Subcutaneous adipose tissue (tissue), 4 donors: ENCODE results near the gene ZNF75A. TPM values are rescaled to one million over a fixed set of nuclear protein-coding genes. Genes with fewer than 3 reads are reported as not detected.

Experiments
- total RNA-seq, 4 donors: library from RNA; depleted of rRNA; stranded (reverse); fragments of >200 nt; gene quantifications; one replicate each; pipeline ENCODE4 v1.1.0, GENCODE V29; 2016
- TF ChIP-seq, protein P1 (sequence below): fragments of 450-650 bp; IDR thresholded peaks from one replicate; pipeline ENCODE4 v1.5.1; 2016; ENCODE audit warnings: low read depth, mild to moderate bottlenecking, control low read depth, antibody characterized with exemption, moderate library complexity

The ZNF75A gene
- total RNA-seq, 4 donors from 2014 or later, result 14.8 to 25.4 (median 18.4) TPM

- TF ChIP-seq, protein P1, sequence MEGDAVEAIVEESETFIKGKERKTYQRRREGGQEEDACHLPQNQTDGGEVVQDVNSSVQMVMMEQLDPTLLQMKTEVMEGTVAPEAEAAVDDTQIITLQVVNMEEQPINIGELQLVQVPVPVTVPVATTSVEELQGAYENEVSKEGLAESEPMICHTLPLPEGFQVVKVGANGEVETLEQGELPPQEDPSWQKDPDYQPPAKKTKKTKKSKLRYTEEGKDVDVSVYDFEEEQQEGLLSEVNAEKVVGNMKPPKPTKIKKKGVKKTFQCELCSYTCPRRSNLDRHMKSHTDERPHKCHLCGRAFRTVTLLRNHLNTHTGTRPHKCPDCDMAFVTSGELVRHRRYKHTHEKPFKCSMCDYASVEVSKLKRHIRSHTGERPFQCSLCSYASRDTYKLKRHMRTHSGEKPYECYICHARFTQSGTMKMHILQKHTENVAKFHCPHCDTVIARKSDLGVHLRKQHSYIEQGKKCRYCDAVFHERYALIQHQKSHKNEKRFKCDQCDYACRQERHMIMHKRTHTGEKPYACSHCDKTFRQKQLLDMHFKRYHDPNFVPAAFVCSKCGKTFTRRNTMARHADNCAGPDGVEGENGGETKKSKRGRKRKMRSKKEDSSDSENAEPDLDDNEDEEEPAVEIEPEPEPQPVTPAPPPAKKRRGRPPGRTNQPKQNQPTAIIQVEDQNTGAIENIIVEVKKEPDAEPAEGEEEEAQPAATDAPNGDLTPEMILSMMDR, result no peak
Measured at GRCh38 chr16:3295783-3296182, 9.5 kb upstream of the ZNF75A start.

DNA sequence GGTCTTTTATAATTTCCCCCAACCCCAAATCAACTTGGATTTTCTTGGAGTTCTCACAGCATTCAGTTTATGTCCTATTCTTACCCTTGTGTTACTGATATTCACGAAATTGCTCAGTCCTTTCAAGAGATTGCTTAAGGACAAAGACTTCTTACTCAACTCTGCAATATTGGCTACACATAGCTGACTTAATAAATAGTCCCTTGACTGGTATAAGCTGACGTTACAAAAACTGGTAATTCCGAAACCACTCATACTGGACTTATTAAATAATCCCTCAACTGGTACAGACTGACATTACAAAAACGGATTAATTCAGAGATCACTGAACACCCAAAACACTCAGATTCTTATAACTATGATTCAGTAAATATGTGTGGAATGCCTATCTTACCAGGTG lies 927 bp upstream of the ZNF75A start:
- TF ChIP-seq, protein P1, result no peak

DNA sequence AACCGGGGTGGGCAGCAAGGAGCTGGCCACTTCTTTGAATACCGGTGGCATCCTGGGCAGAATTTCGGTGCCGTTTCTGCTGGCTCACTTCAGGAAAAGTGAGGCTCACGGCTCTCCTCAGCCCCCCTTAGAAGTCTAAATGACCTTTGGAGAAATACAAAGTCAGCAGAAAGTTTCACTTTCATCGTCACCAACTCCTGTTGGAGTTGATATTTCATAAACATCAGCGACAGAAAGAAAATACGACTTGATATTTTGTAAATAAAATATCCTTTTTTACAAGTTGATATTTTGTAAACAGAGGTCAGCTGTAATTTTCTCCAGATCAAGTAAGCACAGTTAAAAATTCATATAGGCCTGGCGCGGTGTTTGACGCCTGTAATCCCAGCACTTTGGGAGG lies 781 bp downstream of the ZNF75A start:
- TF ChIP-seq, protein P1, result no peak

GRCh38 chr16:3311496-3311895 lies 6.2 kb downstream of the ZNF75A start:
- TF ChIP-seq, protein P1, result no peak

GRCh38 chr16:3317315-3317999 lies 12.2 kb downstream of the ZNF75A start:
- TF ChIP-seq, protein P1, result no peak

DNA sequence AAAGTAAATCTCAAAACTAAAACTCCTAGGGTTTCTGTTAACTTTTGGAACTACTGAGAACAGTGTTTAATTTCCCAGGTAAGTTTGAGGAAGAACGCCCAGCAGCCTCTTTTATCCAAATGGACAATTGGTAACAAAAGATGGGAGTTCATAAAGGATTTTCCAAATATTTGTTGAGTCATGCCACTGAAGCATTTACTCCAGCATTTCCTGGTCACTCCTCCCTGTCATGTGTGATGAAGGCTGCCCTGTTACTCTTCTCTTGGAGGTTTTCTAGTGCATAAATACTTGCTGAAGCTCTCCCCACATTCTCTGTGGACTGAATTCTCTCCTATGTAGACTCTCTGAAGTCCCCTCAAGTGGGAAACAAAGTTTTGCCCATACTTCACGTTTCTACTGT lies 16.5 kb downstream of the ZNF75A start:
- TF ChIP-seq, protein P1, result no peak

DNA sequence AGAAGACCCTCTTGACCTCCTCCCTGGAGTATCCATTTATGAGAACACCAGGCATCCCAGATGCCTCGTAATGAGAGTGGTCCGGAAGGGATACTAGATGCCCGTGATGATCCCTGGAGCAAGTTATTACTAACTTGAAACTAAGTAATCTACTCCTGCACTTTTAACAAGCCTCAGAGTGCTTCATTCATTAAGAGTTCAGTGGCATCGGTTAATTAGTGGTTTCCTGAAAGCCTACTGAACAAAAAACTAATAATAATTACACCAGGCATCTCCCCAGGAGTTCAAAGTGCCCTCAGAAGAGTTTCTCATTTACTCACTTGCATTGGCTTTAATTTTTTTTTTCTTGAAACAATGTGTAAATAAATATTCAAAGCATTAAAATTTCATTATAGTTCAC lies 22.2 kb downstream of the ZNF75A start:
- TF ChIP-seq, protein P1, result no peak
